ENCODE results near the gene EXOC5.

The EXOC5 gene

GRCh38 chr14:57169901-57170300 is 98.8 kb downstream of the EXOC5 start:
- no peak for DNase-seq

DNA sequence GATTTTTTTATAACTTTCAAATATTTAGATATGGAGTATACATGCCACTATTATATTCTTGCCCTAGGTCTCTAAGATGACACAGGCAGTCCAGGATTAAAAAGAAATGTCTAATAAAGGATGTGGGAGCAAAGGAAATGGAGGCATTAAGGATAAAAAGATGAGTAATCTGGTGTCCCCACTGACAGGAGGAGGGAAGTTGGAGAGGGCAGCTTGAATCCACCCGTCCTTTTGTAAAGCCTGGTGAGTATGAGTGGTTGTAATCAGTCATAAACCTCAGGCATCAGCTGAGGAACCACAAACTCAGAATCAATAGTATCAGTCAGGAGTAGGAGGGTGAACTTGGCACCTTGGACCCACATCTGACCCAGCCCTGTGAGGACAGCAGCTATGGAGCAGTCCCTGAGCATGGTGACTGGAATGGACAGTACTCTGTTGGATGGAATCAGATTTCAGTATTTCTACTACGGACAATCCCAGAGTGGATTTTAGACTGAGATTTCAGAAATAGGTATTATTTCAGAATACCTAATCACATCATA is 100.5 kb downstream of the EXOC5 start:
- no peak for DNase-seq

- DNase-seq = no peak
Observed at GRCh38 chr14:57161583-57162234, 107.0 kb downstream of the EXOC5 start.

DNA sequence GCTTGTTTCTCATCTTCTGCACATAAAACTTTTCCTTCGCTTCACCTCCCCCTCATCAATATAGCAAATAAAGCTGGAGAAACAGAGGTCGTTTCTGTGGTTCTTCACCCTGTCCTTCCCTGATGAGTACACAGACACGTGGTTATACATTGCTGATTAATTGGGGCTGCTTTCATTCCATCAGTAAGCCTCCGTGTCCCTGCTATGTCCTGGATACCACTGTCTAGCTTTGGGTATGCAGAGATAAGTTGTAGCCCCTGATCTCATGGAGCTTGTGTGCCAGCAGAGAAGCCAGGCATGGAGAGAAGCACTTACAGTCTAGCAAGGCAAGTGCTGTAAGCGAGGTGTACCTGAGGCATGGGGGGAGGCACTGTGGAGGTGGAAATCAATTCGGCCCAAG is 108.4 kb downstream of the EXOC5 start:
- no peak for DNase-seq

- DNase-seq = no peak
Observed at GRCh38 chr14:57153286-57153685, 115.4 kb downstream of the EXOC5 start.

Data from hypothalamus (tissue), 51 donors.